Gastrocnemius medialis (tissue), 4 donors: Measurements from ENCODE around the gene KCNJ9.
"Not testable (repeated sequence)": the region's sequence is repeated elsewhere in the genome, so short reads cannot be mapped to it uniquely, and the experiment has no call there.

Source experiments
- CTCF ChIP-seq, 5 experiments: fragments of 450-650 bp in 3 of 5; fragments of 200-600 bp in 2 of 5; sonication (generic) in 2 of 5; IDR thresholded peaks in 4 of 5; conservative IDR thresholded peaks in 1 of 5; 1 replicate in 4 of 5; 2 replicates in 1 of 5; pipeline ENCODE4 v1.5.1; 2016 to 2019; ENCODE audit warnings: antibody characterized with exemption in 5 of 5, mild to moderate bottlenecking in 3 of 5, moderate library complexity in 3 of 5
- POLR2A ChIP-seq, 2 donors: fragments of 450-650 bp; IDR thresholded peaks; one replicate each; pipeline ENCODE4 v1.6.1; 2017; ENCODE audit warnings: antibody characterized with exemption in 2 of 2, mild to moderate bottlenecking in 2 of 2, moderate library complexity in 2 of 2

GRCh38 chr1:160126342-160126741, 45.0 kb downstream of the KCNJ9 start:
- not testable (repeated sequence) for TF ChIP-seq CTCF (IDR thresholded peaks at IDR 0.05 in 4 of 5, conservative IDR thresholded peaks at IDR 0.05 in 1 of 5); POLR2A (IDR thresholded peaks at IDR 0.05)
